Measurements from ENCODE around the gene TSPYL6. TPM values are rescaled to one million over a fixed set of nuclear protein-coding genes. Genes with fewer than 3 reads are reported as not detected.

The TSPYL6 gene
- total RNA-seq, 1 donor from 2014 or later = not detected

- Histone ChIP-seq H4K20me1 (ENCODE audit: low read depth) (no peaks in the 10 kb centered on the region), H3K27ac (no peak overlapping the region), H3K27me3 (no peaks in the 10 kb centered on the region), H3K4me1 (no peaks in the 10 kb centered on the region), H3K79me2 (ENCODE audit: low read depth) (no peaks in the 10 kb centered on the region), H3K4me2 (no peak overlapping the region), H3K36me3 (no peaks in the 10 kb centered on the region), H3K9ac (no peak overlapping the region), H2AFZ (replicated peaks) (no peak overlapping the region), H3F3A (ENCODE audit: low read depth) (no peaks in the 10 kb centered on the region), H3K9me3 (ENCODE audit: low read depth) (no peaks in the 10 kb centered on the region), H3K4me3 (no peak overlapping the region)
- H3K9me3 Mint-ChIP-seq = no peaks in the 10 kb centered on the region
- H3K27ac Mint-ChIP-seq = no peak overlapping the region
- no peak for DNase-seq (ENCODE audit: low spot score)
- no peak for TF ChIP-seq EZH2phosphoT487 (IDR thresholded peaks at IDR 0.05)
- no peak for TF ChIP-seq EZH2 (IDR thresholded peaks at IDR 0.05)
- TF ChIP-seq CTCF (IDR thresholded peaks at IDR 0.05) = no peak
- peaks cover 2% of the 10 kb centered on the region for H3K27me3 Mint-ChIP-seq (ENCODE audit: insufficient read depth, low read depth)
- no peaks in the 10 kb centered on the region for H3K4me1 Mint-ChIP-seq
- H3K4me3 Mint-ChIP-seq = no peak overlapping the region
- H3K36me3 Mint-ChIP-seq = peaks cover 2% of the 10 kb centered on the region
These were observed 19.5 kb upstream of the TSPYL6 start for GRCh38 chr2:54275541-54275940.

GRCh38 chr2:54274781-54275242 lies 18.8 kb upstream of the TSPYL6 start:
- Histone ChIP-seq H2AFZ (replicated peaks) (no peak overlapping the region), H3K27me3 (no peaks in the 10 kb centered on the region), H3K4me2 (no peak overlapping the region), H3K4me1 (no peaks in the 10 kb centered on the region), H3K36me3 (no peaks in the 10 kb centered on the region), H4K20me1 (ENCODE audit: low read depth) (no peaks in the 10 kb centered on the region), H3K4me3 (no peak overlapping the region), H3K27ac (no peak overlapping the region), H3F3A (ENCODE audit: low read depth) (no peaks in the 10 kb centered on the region), H3K79me2 (ENCODE audit: low read depth) (no peaks in the 10 kb centered on the region), H3K9ac (no peak overlapping the region), H3K9me3 (ENCODE audit: low read depth) (no peaks in the 10 kb centered on the region)
- no peak for DNase-seq (ENCODE audit: low spot score)
- Mint-ChIP-seq H3K9me3 (no peaks in the 10 kb centered on the region), H3K4me3 (no peak overlapping the region), H3K27ac (no peak overlapping the region), H3K27me3 (ENCODE audit: insufficient read depth, low read depth) (no peaks in the 10 kb centered on the region), H3K4me1 (no peaks in the 10 kb centered on the region), H3K36me3 (peaks cover 2% of the 10 kb centered on the region)
- TF ChIP-seq EZH2phosphoT487 (IDR thresholded peaks at IDR 0.05) = no peak
- TF ChIP-seq CTCF (IDR thresholded peaks at IDR 0.05) = no peak
- TF ChIP-seq EZH2 (IDR thresholded peaks at IDR 0.05) = no peak

GRCh38 chr2:54271843-54272627 lies 16.0 kb upstream of the TSPYL6 start:
- no peaks in the 10 kb centered on the region for H4K20me1 ChIP-seq (ENCODE audit: low read depth)
- no peaks in the 10 kb centered on the region for H3K27me3 ChIP-seq
- no peak overlapping the region for H3K9ac ChIP-seq

More at GRCh38 chr2:54271843-54272627, 16.0 kb upstream of the TSPYL6 start:
- no peaks in the 10 kb centered on the region for H3K9me3 ChIP-seq (ENCODE audit: low read depth)
- no peak overlapping the region for H3K27ac ChIP-seq
- H3K36me3 ChIP-seq = no peaks in the 10 kb centered on the region
- no peak overlapping the region for H3K4me3 Mint-ChIP-seq
- no peak overlapping the region for H2AFZ ChIP-seq (replicated peaks)
- H3K4me2 ChIP-seq = no peak overlapping the region
- no peaks in the 10 kb centered on the region for H3K79me2 ChIP-seq (ENCODE audit: low read depth)
- no peaks in the 10 kb centered on the region for H3K4me1 Mint-ChIP-seq
- H3K27me3 Mint-ChIP-seq (ENCODE audit: insufficient read depth, low read depth) = peaks cover 2% of the 10 kb centered on the region
- no peaks in the 10 kb centered on the region for H3K4me1 ChIP-seq
- H3K9me3 Mint-ChIP-seq = no peaks in the 10 kb centered on the region
- no peak for DNase-seq (ENCODE audit: low spot score)
- no peaks in the 10 kb centered on the region for H3F3A ChIP-seq (ENCODE audit: low read depth)
- H3K36me3 Mint-ChIP-seq = peaks cover 2% of the 10 kb centered on the region
- TF ChIP-seq CTCF (IDR thresholded peaks at IDR 0.05) (no peak), EZH2phosphoT487 (IDR thresholded peaks at IDR 0.05) (no peak), EZH2 (IDR thresholded peaks at IDR 0.05) (no peak)
- H3K27ac Mint-ChIP-seq = no peak overlapping the region
- no peak overlapping the region for H3K4me3 ChIP-seq
